Epithelial cell of esophagus (primary cell): ENCODE data around the gene PRDM13.

Source experiments
- DNase-seq: peaks from one replicate; pipeline ENCODE4 v3.0.0; 2010; ENCODE audit warnings: low read depth
- H3K4me3 ChIP-seq: 2 replicates; pipeline ENCODE4 v1.5.1; 2011; ENCODE audit warnings: mild to moderate bottlenecking, low read length, control low read depth
- CTCF ChIP-seq: IDR thresholded peaks from 2 replicates; pipeline ENCODE4 v1.5.1; 2011; ENCODE audit warnings: low read depth, mild to moderate bottlenecking, low read length, control low read depth, inconsistent platforms; ENCODE audit not compliant: insufficient read depth; ENCODE audit errors: missing control alignments

PRDM13 gene

GRCh38 chr6:99575544-99576227, 30.9 kb upstream of the PRDM13 start:
- TF ChIP-seq CTCF = no peak
- DNase-seq = no peak

GRCh38 chr6:99579781-99580180, 26.9 kb upstream of the PRDM13 start:
- H3K4me3 ChIP-seq = no peak overlapping the region
- DNase-seq = peak; percentile 55
- TF ChIP-seq CTCF = no peak

More at GRCh38 chr6:99575544-99576227, 30.9 kb upstream of the PRDM13 start:
- H3K4me3 ChIP-seq = no peak overlapping the region

GRCh38 chr6:99587792-99588191, 18.8 kb upstream of the PRDM13 start:
- no peak for DNase-seq
- no peak for TF ChIP-seq CTCF

GRCh38 chr6:99588618-99589289, 17.9 kb upstream of the PRDM13 start:
- DNase-seq = peak; percentile 80
- peak; percentile 69 for TF ChIP-seq CTCF

More at GRCh38 chr6:99587792-99588191, 18.8 kb upstream of the PRDM13 start:
- H3K4me3 ChIP-seq = no peak overlapping the region

GRCh38 chr6:99589290-99589672, 17.4 kb upstream of the PRDM13 start:
- H3K4me3 ChIP-seq = peak overlapping the region; percentile 49
- no peak for DNase-seq
- TF ChIP-seq CTCF = no peak

More at GRCh38 chr6:99588618-99589289, 17.9 kb upstream of the PRDM13 start:
- peak overlapping the region; percentile 49 for H3K4me3 ChIP-seq

- DNase-seq = no peak
- TF ChIP-seq CTCF = no peak
These were observed 16.6 kb upstream of the PRDM13 start for GRCh38 chr6:99589907-99590493.

More at GRCh38 chr6:99589907-99590493, 16.6 kb upstream of the PRDM13 start:
- no peak overlapping the region for H3K4me3 ChIP-seq
